ENCODE data around the gene ALDOA.

ALDOA gene

DNA sequence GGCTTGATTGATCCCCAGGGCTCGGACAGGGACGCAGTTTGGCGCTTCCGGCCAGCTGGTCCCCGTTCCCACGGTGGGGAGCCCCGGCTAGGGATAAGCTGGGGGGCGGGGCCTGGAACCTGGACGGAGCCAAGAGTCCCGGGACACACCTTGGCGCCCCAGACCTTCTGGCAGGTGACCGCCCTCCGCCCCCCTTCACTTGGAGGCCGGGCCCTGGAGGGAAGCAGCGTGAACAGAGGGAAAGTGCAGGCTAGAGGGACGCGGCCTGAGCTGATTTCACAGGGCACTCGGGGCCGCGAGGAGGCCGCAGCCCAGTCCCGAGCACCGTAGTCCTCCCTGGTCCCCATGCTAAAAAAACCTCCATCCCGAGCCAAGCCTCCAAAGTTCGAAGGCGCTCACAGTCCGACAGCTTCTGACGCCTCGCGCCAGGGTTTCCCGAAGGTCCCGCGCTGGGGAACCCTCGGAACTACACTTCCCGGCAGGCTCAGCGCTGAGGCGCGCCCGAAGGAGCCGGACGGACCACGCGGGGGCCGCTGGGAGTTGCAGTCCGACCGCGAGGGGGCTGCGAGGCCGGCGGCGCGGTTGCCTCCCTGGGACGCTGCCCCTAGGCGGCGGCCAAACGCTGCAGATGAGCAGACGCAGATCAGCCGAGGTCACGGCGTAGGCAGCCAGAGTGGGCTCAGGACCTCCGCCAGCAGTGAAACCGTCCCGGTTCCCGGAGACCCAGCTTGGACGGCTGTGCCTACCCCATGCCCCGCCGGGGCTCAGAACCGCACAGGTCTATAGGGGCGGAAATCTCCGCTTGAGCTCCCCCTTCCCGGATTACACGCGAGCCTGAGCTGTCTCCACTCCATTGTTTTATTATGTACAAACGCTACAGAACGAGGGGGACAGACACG, 26.2 kb downstream of the ALDOA start, which contains the start of gene TBX6:
Gene TBX6 (minus strand): TSS at position 451 of the 899 bp plus-strand sequence. CDS start 731 bp downstream, outside the sequence.
- ChIA-PET POLR2A (interaction anchor here (0.6 to 1.6 kb wide), 11 partner anchors 9 to 828 kb away, joined by 3 to 13 read pairs (median 5); partner anchors contain the start of gene ALDOA), CTCF (interaction anchor here (0.6 to 4.6 kb wide), 42 partner anchors 12 to 603 kb away, joined by 3 to 102 read pairs (median 5); partner anchors contain the start of genes ALDOA, C16orf92, CORO1A and DCTPP1)
- peak; percentile 90 for TF ChIP-seq CTCF (IDR thresholded peaks at IDR 0.05; ENCODE audit: control extremely low read depth, extremely low read depth, low read depth, missing control alignments)
- DNase-seq (ENCODE audit: extremely low spot score), result peak; percentile 93

- POLR2A ChIA-PET, result interaction anchor here (0.6 to 1.6 kb wide), 9 partner anchors 10 to 827 kb away, joined by 3 to 13 read pairs (median 5); partner anchors contain the start of gene ALDOA
- CTCF ChIA-PET, result interaction anchor here (0.7 to 4.6 kb wide), 37 partner anchors 11 to 536 kb away, joined by 3 to 102 read pairs (median 5); partner anchors contain the start of genes ALDOA, C16orf92, CORO1A and DCTPP1
- DNase-seq (ENCODE audit: extremely low spot score), result peak; percentile 93
- peak; percentile 95 for TF ChIP-seq CTCF (IDR thresholded peaks at IDR 0.05; ENCODE audit: control extremely low read depth, extremely low read depth, low read depth, missing control alignments)
Measured at GRCh38 chr16:30092373-30093010, 26.9 kb downstream of the ALDOA start.

GRCh38 chr16:30094541-30095165, 29.1 kb downstream of the ALDOA start:
- no peak for TF ChIP-seq CTCF (IDR thresholded peaks at IDR 0.05; ENCODE audit: control extremely low read depth, extremely low read depth, low read depth, missing control alignments)
- DNase-seq (ENCODE audit: extremely low spot score), result no peak
- ChIA-PET POLR2A (interaction anchor here (0.7 kb wide), 1 partner anchor 439 kb away, joined by 5 read pairs; no protein-coding TSS in a partner anchor), CTCF (interaction anchor here (1.6 to 3.4 kb wide), 2 partner anchors 18 to 24 kb away, joined by 3 to 29 read pairs; partner anchors contain the start of gene GDPD3)

- DNase-seq (ENCODE audit: extremely low spot score), result no peak
- CTCF ChIA-PET, result interaction anchor here (3.4 kb wide), 1 partner anchor 17 kb away, joined by 29 read pairs; the partner anchor contains the start of gene GDPD3
- POLR2A ChIA-PET, result no interaction called here
- no peak for TF ChIP-seq CTCF (IDR thresholded peaks at IDR 0.05; ENCODE audit: control extremely low read depth, extremely low read depth, low read depth, missing control alignments)
Measured at GRCh38 chr16:30095166-30096078, 29.9 kb downstream of the ALDOA start.

GRCh38 chr16:30096105-30096861, 30.7 kb downstream of the ALDOA start, which contains the start of gene YPEL3:
YPEL3 (minus strand) TSS chr16:30096213; CDS start chr16:30095482, 731 bp downstream.
- CTCF ChIA-PET, result interaction anchor here (0.9 kb wide), 1 partner anchor 16 kb away, joined by 3 read pairs; no protein-coding TSS in a partner anchor
- TF ChIP-seq CTCF (IDR thresholded peaks at IDR 0.05; ENCODE audit: control extremely low read depth, extremely low read depth, low read depth, missing control alignments), result no peak
- POLR2A ChIA-PET, result no interaction called here
- DNase-seq (ENCODE audit: extremely low spot score), result peak; percentile 98
